GM19438 (cell line): ENCODE measurements around the gene PSRC1.

Source experiments
- ATAC-seq: cut with Tn5 transposase; IDR thresholded peaks from one replicate; pipeline ENCODE4 v1.9.1; 2021; ENCODE audit warnings: low read depth; ENCODE audit not compliant: unreplicated experiment

Gene PSRC1

GRCh38 chr1:109261006-109261405 is 21.9 kb downstream of the PSRC1 start:
- ATAC-seq, result no peak

GRCh38 chr1:109259674-109260557 is 23.0 kb downstream of the PSRC1 start:
- no peak for ATAC-seq

- ATAC-seq, result no peak
Observed at GRCh38 chr1:109258481-109259466, 24.2 kb downstream of the PSRC1 start.

- no peak for ATAC-seq
Observed at GRCh38 chr1:109257682-109258421, 25.1 kb downstream of the PSRC1 start.

- no peak for ATAC-seq
Observed at GRCh38 chr1:109256971-109257681, 25.8 kb downstream of the PSRC1 start.

- no peak for ATAC-seq
Observed at GRCh38 chr1:109256085-109256484, 26.9 kb downstream of the PSRC1 start.

- no peak for ATAC-seq
Observed at GRCh38 chr1:109255678-109256077, 27.3 kb downstream of the PSRC1 start.

GRCh38 chr1:109255097-109255651 is 27.8 kb downstream of the PSRC1 start:
- ATAC-seq, result no peak

- no peak for ATAC-seq
Observed at GRCh38 chr1:109254621-109255096, 28.3 kb downstream of the PSRC1 start.

- ATAC-seq, result no peak
Observed at GRCh38 chr1:109253803-109254620, 28.9 kb downstream of the PSRC1 start.

- ATAC-seq, result no peak
Observed at GRCh38 chr1:109252893-109253802, 29.8 kb downstream of the PSRC1 start.

- ATAC-seq, result no peak
Observed at GRCh38 chr1:109252167-109252892, 30.6 kb downstream of the PSRC1 start.

GRCh38 chr1:109251277-109252166 is 31.4 kb downstream of the PSRC1 start:
- no peak for ATAC-seq

- ATAC-seq, result no peak
Observed at GRCh38 chr1:109250454-109251276, 32.3 kb downstream of the PSRC1 start.
